Vagina (tissue), 2 donors: ENCODE results near the gene HIF1A.

Source experiments
- CTCF ChIP-seq, 3 experiments: fragments of 450-650 bp in 2 of 3; fragments of 200-600 bp in 1 of 3; sonication (generic) in 1 of 3; IDR thresholded peaks; one replicate each; pipeline ENCODE4 v1.5.1; 2017 to 2019; ENCODE audit warnings: antibody characterized with exemption in 3 of 3, mild to moderate bottlenecking in 2 of 3, moderate library complexity in 2 of 3
- POLR2A ChIP-seq, 2 donors: fragments of 450-650 bp; IDR thresholded peaks; one replicate each; pipeline ENCODE4 v1.6.1; 2017; ENCODE audit warnings: antibody characterized with exemption in 2 of 2, mild to moderate bottlenecking in 2 of 2, moderate library complexity in 2 of 2
- POLR2AphosphoS5 ChIP-seq, 2 donors: sonication (generic); formaldehyde crosslinking; IDR thresholded peaks; one replicate each; pipeline ENCODE4 v1.9.0; 2017; ENCODE audit warnings: antibody characterized with exemption in 2 of 2, mild to moderate bottlenecking in 2 of 2, low read depth in 1 of 2; ENCODE audit not compliant: insufficient read depth in 1 of 2

- no peak for TF ChIP-seq CTCF (IDR thresholded peaks at IDR 0.05)
- TF ChIP-seq POLR2AphosphoS5 (IDR thresholded peaks at IDR 0.05; ENCODE audit: insufficient read depth in 1 of 2, low read depth in 1 of 2): no peak
- TF ChIP-seq POLR2A (IDR thresholded peaks at IDR 0.05): no peak
Observed at GRCh38 chr14:61690039-61690438, 5.3 kb upstream of the HIF1A start.
